ENCODE data around the gene RHOH. TPM values are rescaled to one million over a fixed set of nuclear protein-coding genes. Genes with fewer than 3 reads are reported as not detected.

The RHOH gene
- total RNA-seq, 1 experiment from 2014 or later = not detected

DNA sequence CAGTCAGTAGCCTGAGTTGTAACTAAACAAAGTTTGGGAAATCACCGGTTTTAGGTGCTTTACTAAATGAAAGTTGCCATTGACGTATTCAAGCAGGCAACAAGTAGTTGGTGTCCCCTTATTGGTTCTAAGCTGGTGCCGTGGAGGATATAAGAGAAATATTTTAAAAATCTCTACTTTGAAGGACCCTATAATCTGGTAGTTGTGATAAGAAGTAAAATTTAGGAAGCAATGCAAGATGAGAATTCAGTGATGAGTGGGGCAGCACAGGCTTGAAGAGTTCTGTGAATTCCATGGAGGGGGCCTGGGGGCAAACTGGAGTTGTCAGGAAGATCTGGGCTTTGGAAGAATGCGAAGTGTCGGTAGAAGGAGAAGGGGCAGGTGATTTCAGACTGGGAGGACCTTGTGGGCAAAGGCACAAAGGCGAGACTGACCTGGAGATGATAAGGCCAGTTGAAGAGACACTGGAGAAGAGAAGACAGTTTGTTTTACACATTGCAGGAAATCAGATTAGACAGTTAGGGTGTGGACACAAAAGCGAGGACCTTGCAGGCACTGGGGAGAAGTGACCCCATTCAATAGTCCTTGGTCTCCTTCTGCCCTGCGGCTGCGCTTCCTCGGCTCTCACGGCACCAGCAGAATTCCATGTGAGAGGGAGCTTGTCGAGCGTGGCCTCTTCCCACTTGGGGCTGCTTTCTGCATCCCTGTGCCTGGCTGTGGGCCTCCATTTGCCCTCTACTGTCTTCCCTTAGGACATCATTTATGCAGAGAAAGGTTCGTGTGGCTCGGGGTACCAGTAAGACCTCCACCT is 1.3 kb downstream of the RHOH start:
- intact Hi-C loops (cut with micrococcal nuclease; ENCODE audit: unreplicated experiment) = no loop called here
- CTCF ChIA-PET = no interaction called here
- POLR2A ChIA-PET (ENCODE audit: unreplicated experiment) = no interaction called here

DNA sequence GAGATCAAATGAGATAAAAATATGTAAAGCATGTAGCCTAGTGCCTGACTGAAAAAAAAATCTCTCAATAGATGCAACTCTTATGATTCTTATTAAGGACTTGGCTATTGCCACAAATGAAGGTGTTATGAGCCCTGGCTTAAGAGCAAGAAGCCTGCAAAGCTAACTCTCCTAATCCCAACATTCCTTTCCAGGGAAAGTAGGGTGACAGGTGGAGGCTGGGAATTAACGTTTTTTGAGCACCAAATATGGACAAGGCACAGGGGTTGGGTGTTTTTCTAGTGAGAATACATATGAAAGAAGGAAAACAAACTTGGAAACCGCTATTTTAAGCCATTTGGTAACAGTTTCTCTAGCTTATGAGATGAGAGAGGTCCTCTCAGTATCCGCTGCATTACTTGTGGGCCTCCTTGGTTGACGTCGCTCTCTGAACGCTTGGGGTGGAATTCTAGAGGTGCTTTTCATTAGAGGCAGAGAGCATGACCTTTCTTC is 2.4 kb downstream of the RHOH start:
- H3K27ac ChIP-seq = no peak overlapping the region
- peaks cover 8% of the 10 kb centered on the region; the same call in 1 of the 2 replicates for H3K4me1 ChIP-seq (replicated peaks; ENCODE audit: insufficient read depth)
- no peaks in the 10 kb centered on the region for H3K9me2 ChIP-seq (ENCODE audit: insufficient read depth)
- no peaks in the 10 kb centered on the region for H3K36me3 ChIP-seq (ENCODE audit: low read depth)
- H3F3A ChIP-seq (ENCODE audit: insufficient read depth, low read depth) = no peaks in the 10 kb centered on the region
- TF ChIP-seq, protein P1, sequence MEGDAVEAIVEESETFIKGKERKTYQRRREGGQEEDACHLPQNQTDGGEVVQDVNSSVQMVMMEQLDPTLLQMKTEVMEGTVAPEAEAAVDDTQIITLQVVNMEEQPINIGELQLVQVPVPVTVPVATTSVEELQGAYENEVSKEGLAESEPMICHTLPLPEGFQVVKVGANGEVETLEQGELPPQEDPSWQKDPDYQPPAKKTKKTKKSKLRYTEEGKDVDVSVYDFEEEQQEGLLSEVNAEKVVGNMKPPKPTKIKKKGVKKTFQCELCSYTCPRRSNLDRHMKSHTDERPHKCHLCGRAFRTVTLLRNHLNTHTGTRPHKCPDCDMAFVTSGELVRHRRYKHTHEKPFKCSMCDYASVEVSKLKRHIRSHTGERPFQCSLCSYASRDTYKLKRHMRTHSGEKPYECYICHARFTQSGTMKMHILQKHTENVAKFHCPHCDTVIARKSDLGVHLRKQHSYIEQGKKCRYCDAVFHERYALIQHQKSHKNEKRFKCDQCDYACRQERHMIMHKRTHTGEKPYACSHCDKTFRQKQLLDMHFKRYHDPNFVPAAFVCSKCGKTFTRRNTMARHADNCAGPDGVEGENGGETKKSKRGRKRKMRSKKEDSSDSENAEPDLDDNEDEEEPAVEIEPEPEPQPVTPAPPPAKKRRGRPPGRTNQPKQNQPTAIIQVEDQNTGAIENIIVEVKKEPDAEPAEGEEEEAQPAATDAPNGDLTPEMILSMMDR (conservative IDR thresholded peaks at IDR 0.05) = no peak
- TF ChIP-seq EZH2 (IDR thresholded peaks at IDR 0.05; ENCODE audit: low read depth) = no peak
- intact Hi-C loops (cut with micrococcal nuclease; ENCODE audit: unreplicated experiment) = no loop called here
- no peaks in the 10 kb centered on the region for H3K9me3 ChIP-seq (ENCODE audit: insufficient read depth, low read depth)
- no peaks in the 10 kb centered on the region for H3K79me2 ChIP-seq (ENCODE audit: low read depth)
- no peak overlapping the region for H3K4me2 ChIP-seq
- no peak overlapping the region for H2AFZ ChIP-seq
- no peak for DNase-seq
- no peak overlapping the region for H3K4me3 ChIP-seq
- CTCF ChIA-PET = no interaction called here
- POLR2A ChIA-PET (ENCODE audit: unreplicated experiment) = no interaction called here
- BruUV-seq (replicated peaks) = no TSS peak
- H3K27me3 ChIP-seq (ENCODE audit: insufficient read depth, low read depth) = no peaks in the 10 kb centered on the region
- no peaks in the 10 kb centered on the region for H4K20me1 ChIP-seq (ENCODE audit: insufficient read depth)

More for the DNA sequence above, 1.3 kb downstream of the RHOH start:
- no peaks in the 10 kb centered on the region for H3K9me3 ChIP-seq (ENCODE audit: insufficient read depth, low read depth)
- no peak for DNase-seq
- H3K27me3 ChIP-seq (ENCODE audit: insufficient read depth, low read depth) = no peaks in the 10 kb centered on the region
- BruUV-seq (replicated peaks) = no TSS peak
- H3K4me1 ChIP-seq (replicated peaks; ENCODE audit: insufficient read depth) = peaks cover 8% of the 10 kb centered on the region; the same call in 1 of the 2 replicates
- no peak overlapping the region for H3K27ac ChIP-seq
- H3K4me2 ChIP-seq = no peak overlapping the region
- no peak overlapping the region for H3K4me3 ChIP-seq
- H4K20me1 ChIP-seq (ENCODE audit: insufficient read depth) = no peaks in the 10 kb centered on the region
- no peaks in the 10 kb centered on the region for H3F3A ChIP-seq (ENCODE audit: insufficient read depth, low read depth)
- no peaks in the 10 kb centered on the region for H3K9me2 ChIP-seq (ENCODE audit: insufficient read depth)
- no peaks in the 10 kb centered on the region for H3K36me3 ChIP-seq (ENCODE audit: low read depth)
- TF ChIP-seq, protein P1 (conservative IDR thresholded peaks at IDR 0.05) = no peak
- TF ChIP-seq EZH2 (IDR thresholded peaks at IDR 0.05; ENCODE audit: low read depth) = no peak
- no peaks in the 10 kb centered on the region for H3K79me2 ChIP-seq (ENCODE audit: low read depth)
- no peak overlapping the region for H2AFZ ChIP-seq

DNA sequence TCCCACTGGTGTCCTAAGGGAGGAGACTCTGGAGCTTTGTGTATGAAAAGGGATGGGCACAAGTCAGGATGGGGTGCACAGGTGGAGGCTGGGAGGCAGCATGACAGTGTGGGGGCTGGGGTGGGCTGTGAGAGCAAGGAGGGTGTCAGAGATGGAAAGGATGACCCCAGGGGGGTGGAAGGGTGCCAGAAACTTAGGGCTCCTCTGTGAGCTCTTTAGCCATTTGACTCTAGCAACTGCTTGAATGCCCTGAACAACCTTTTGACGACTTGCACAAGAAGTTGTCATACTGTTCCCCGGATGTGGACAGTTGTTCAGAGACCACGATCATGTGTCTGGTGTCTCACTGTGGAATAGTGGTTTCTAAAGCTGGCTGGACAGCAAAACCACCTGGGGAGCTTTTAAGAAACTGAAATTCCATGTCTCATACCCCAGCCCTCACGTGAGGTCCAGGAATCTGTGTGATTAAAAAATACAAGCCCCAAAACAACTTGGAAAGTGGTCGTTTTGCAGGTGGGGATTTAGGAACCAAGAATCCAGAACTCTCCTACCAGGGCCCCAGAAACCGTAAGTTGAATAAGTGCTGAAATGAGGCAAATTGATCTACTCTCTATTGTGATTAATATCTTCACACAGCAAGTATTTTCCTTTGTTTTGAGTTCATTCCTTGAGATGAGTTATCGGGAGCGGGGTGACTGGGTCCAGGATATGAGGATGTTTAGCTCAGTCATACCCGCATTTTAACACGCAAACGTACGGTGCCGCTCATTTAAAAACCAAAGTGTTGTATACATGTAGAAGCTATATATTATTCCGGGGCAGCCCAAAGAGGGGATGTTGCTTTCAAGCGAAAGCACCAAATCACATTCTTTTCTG is 3.4 kb downstream of the RHOH start:
- intact Hi-C loops (cut with micrococcal nuclease; ENCODE audit: unreplicated experiment) = no loop called here
- no peaks in the 10 kb centered on the region for H3F3A ChIP-seq (ENCODE audit: insufficient read depth, low read depth)
- H2AFZ ChIP-seq = no peak overlapping the region
- 0 out of 2 replicates have a peak overlapping the region, but pooled peaks have one; percentile 11 for H3K4me2 ChIP-seq
- no peaks in the 10 kb centered on the region for H3K36me3 ChIP-seq (ENCODE audit: low read depth)
- ChIA-PET CTCF (no interaction called here), POLR2A (ENCODE audit: unreplicated experiment) (no interaction called here)
- no peaks in the 10 kb centered on the region for H3K79me2 ChIP-seq (ENCODE audit: low read depth)
- no TSS peak for BruUV-seq (replicated peaks)
- no peaks in the 10 kb centered on the region for H3K27me3 ChIP-seq (ENCODE audit: insufficient read depth, low read depth)
- no peak for DNase-seq
- H3K9me2 ChIP-seq (ENCODE audit: insufficient read depth) = no peaks in the 10 kb centered on the region
- peaks cover 8% of the 10 kb centered on the region; the same call in 1 of the 2 replicates for H3K4me1 ChIP-seq (replicated peaks; ENCODE audit: insufficient read depth)
- TF ChIP-seq, protein P1 (conservative IDR thresholded peaks at IDR 0.05) = no peak
- TF ChIP-seq EZH2 (IDR thresholded peaks at IDR 0.05; ENCODE audit: low read depth) = no peak
- no peak overlapping the region for H3K27ac ChIP-seq
- no peaks in the 10 kb centered on the region for H3K9me3 ChIP-seq (ENCODE audit: insufficient read depth, low read depth)
- no peak overlapping the region for H3K4me3 ChIP-seq
- H4K20me1 ChIP-seq (ENCODE audit: insufficient read depth) = no peaks in the 10 kb centered on the region

Measured in PC-9 (cell line).